KOPT-K1 (cell line): ENCODE data around the gene FBLN7.
"Not testable (repeated sequence)": the region's sequence is repeated elsewhere in the genome, so short reads cannot be mapped to it uniquely, and the experiment has no call there.

Experiments used
- H3K27ac ChIP-seq: fragments of 200-600 bp; sonication (generic); 2 replicates; pipeline ENCODE4 v1.5.1; 2016; ENCODE audit warnings: antibody characterized with exemption, mild to moderate bottlenecking, low read depth, low read length; ENCODE audit not compliant: poor library complexity, severe bottlenecking
- H3K36me3 ChIP-seq: fragments of 200-600 bp; sonication (generic); 2 replicates; pipeline ENCODE4 v1.5.1; 2017; ENCODE audit warnings: antibody characterized with exemption, mild to moderate bottlenecking, low read length, moderate library complexity; ENCODE audit not compliant: insufficient read depth
- H3K9me3 ChIP-seq: fragments of 200-600 bp; sonication (generic); 2 replicates; pipeline ENCODE4 v1.5.1; 2017; ENCODE audit warnings: antibody characterized with exemption, low read length, mild to moderate bottlenecking; ENCODE audit not compliant: insufficient read depth, poor library complexity, severe bottlenecking

The FBLN7 gene

DNA sequence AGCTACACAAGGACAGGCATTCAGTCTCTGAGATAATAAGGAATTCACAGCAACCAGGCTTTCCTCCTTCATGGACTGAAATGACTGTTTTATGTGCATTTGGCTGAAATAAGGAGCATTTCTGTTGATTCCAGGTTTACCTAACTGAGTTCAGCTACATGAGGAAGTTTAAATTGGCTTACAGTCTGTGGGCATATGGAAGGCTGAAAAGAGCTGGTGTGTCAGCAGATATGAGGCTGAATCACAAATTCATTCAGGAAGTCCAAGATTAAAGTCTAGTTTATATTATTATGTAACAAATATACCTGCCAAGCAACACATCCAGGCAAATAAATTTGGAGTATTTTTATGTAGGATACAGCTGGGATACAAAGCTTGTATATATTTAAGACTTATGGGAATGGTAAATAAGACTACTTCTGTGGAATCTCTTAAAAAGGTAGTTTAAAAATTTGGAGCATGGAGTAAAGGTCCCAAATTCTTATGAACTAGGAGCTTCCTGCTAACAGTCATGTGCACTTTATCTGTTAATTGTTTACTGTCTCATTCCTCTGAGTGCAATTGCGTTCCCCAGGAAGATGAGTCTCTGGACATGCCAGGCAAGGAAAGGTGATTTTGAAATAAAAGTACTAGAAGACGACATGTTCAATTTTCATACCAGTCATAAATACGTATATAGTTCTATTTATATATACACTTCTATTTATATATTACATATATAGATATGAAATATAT lies 63.7 kb downstream of the FBLN7 start:
- H3K9me3 ChIP-seq: peaks cover 20% of the 10 kb centered on the region
- H3K36me3 ChIP-seq: no peaks in the 10 kb centered on the region
- no peak overlapping the region for H3K27ac ChIP-seq

DNA sequence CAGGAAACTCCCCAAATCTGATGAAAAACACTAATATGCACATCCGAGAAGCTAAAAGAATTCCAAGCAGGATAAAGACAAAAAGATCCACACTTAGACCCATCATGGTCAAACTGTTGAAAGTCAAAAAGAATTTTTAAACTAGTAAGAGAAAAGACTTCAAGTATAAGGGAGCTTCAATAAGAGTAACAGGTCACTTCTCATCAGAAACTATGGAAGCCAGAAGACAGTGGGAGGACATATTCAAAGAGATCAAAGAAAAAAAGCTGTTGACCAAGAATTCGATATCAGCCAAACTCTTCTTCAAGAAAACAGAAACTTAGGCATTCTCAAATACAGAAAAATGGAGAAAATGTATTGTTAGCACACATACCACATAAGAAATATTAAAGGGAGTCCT lies 66.2 kb downstream of the FBLN7 start:
- Histone ChIP-seq H3K9me3 (peaks cover 20% of the 10 kb centered on the region), H3K36me3 (no peaks in the 10 kb centered on the region), H3K27ac (no peak overlapping the region)

- Histone ChIP-seq H3K9me3 (peaks cover 19% of the 10 kb centered on the region), H3K36me3 (peaks cover 13% of the 10 kb centered on the region)
Observed at GRCh38 chr2:112207905-112208304, 69.7 kb downstream of the FBLN7 start.

GRCh38 chr2:112216167-112216566 lies 78.0 kb downstream of the FBLN7 start:
- peaks cover 75% of the 10 kb centered on the region for H3K36me3 ChIP-seq
- H3K9me3 ChIP-seq: peaks cover 13% of the 10 kb centered on the region
- H3K27ac ChIP-seq: no peak overlapping the region

More at GRCh38 chr2:112207905-112208304, 69.7 kb downstream of the FBLN7 start:
- not testable (repeated sequence) for H3K27ac ChIP-seq

GRCh38 chr2:112217854-112218253 lies 79.7 kb downstream of the FBLN7 start:
- Histone ChIP-seq H3K9me3 (peaks cover 29% of the 10 kb centered on the region), H3K27ac (no peak overlapping the region), H3K36me3 (peaks cover 80% of the 10 kb centered on the region)

GRCh38 chr2:112220186-112220585 lies 82.0 kb downstream of the FBLN7 start:
- H3K36me3 ChIP-seq: peaks cover 72% of the 10 kb centered on the region

GRCh38 chr2:112220831-112221230 lies 82.6 kb downstream of the FBLN7 start:
- Histone ChIP-seq H3K9me3 (peaks cover 29% of the 10 kb centered on the region), H3K36me3 (peaks cover 72% of the 10 kb centered on the region), H3K27ac (no peak overlapping the region)

More at GRCh38 chr2:112220186-112220585, 82.0 kb downstream of the FBLN7 start:
- Histone ChIP-seq H3K27ac (no peak overlapping the region), H3K9me3 (peaks cover 29% of the 10 kb centered on the region)

GRCh38 chr2:112229348-112229747 lies 91.2 kb downstream of the FBLN7 start:
- H3K9me3 ChIP-seq: no peaks in the 10 kb centered on the region
- H3K27ac ChIP-seq: no peak overlapping the region
- H3K36me3 ChIP-seq: peaks cover 97% of the 10 kb centered on the region

DNA sequence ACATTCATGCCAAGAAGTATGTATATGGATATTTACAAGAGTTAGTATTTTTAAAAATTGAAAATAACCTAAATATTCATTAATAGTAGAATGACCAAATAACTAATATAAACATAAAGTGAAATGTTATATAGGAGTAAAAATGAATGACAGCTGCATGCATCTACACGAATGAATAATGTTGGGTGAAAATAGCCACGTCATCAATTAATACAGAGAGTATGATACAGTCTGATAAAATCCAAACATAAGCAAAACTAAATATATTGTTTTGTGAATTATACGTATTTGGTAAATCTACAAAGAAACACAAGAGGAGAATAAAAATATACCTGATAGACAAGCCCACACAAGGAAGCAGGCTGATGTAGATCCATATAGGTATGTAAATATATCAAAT lies 92.2 kb downstream of the FBLN7 start:
- Histone ChIP-seq H3K27ac (no peak overlapping the region), H3K9me3 (no peaks in the 10 kb centered on the region), H3K36me3 (peaks cover 97% of the 10 kb centered on the region)
